ENCODE results near the gene TBC1D22A. TPM values are rescaled to one million over a fixed set of nuclear protein-coding genes. Genes with fewer than 3 reads are reported as not detected.

The TBC1D22A gene
- total RNA-seq, 4 donors from 2014 or later, result 31.2 to 111 (median 41.8) TPM

- no peak for DNase-seq
- TF ChIP-seq EP300 (IDR thresholded peaks at IDR 0.05; ENCODE audit: low read depth) (no peak), POLR2A (IDR thresholded peaks at IDR 0.05) (no peak), POLR2AphosphoS5 (IDR thresholded peaks at IDR 0.05) (no peak)
- no peaks in the 10 kb centered on the region for H3K27me3 ChIP-seq
- intact Hi-C loops (cut with DNase I; ENCODE audit: low total_unique reads), result no loop called here
- in situ Hi-C loops (cut with MboI; ENCODE audit: low pct_ligation_motif_present in 1 of 4, low pct_unique_long_range_greater_than_20kb in 1 of 4, low sequenced_read_pairs in 3 of 4), result no loop called here
- H3K36me3 ChIP-seq, result no peaks in the 10 kb centered on the region
- H3K27ac ChIP-seq, result no peak overlapping the region
- H3K4me3 ChIP-seq, result no peak overlapping the region
- H3K9me3 ChIP-seq, result no peaks in the 10 kb centered on the region
- H3K4me1 ChIP-seq, result no peaks in the 10 kb centered on the region
- 93 to 98% methylated on average over 9 to 14 of the region's 14 CpGs for WGBS, 2 donors (ENCODE audit: low coverage in 1 of 2)
These were observed 321.0 kb downstream of the TBC1D22A start for GRCh38 chr22:47083379-47083986.

- Histone ChIP-seq H3K4me1 (no peaks in the 10 kb centered on the region), H3K4me3 (no peak overlapping the region), H3K9me3 (no peaks in the 10 kb centered on the region), H3K27ac (no peak overlapping the region), H3K36me3 (no peaks in the 10 kb centered on the region), H3K27me3 (no peaks in the 10 kb centered on the region)
- DNase-seq, result no peak
- WGBS, 2 donors (ENCODE audit: low coverage in 1 of 2), result 92% methylated on average over 12 of the region's 12 CpGs; no CpG with 5 or more reads in 1 of the 2 donors
- TF ChIP-seq POLR2AphosphoS5 (IDR thresholded peaks at IDR 0.05) (no peak), POLR2A (IDR thresholded peaks at IDR 0.05) (no peak), EP300 (IDR thresholded peaks at IDR 0.05; ENCODE audit: low read depth) (no peak)
- TF ChIP-seq, protein P1, sequence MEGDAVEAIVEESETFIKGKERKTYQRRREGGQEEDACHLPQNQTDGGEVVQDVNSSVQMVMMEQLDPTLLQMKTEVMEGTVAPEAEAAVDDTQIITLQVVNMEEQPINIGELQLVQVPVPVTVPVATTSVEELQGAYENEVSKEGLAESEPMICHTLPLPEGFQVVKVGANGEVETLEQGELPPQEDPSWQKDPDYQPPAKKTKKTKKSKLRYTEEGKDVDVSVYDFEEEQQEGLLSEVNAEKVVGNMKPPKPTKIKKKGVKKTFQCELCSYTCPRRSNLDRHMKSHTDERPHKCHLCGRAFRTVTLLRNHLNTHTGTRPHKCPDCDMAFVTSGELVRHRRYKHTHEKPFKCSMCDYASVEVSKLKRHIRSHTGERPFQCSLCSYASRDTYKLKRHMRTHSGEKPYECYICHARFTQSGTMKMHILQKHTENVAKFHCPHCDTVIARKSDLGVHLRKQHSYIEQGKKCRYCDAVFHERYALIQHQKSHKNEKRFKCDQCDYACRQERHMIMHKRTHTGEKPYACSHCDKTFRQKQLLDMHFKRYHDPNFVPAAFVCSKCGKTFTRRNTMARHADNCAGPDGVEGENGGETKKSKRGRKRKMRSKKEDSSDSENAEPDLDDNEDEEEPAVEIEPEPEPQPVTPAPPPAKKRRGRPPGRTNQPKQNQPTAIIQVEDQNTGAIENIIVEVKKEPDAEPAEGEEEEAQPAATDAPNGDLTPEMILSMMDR (IDR thresholded peaks at IDR 0.05), result no peak
- in situ Hi-C loops (cut with MboI; ENCODE audit: low pct_ligation_motif_present in 1 of 4, low pct_unique_long_range_greater_than_20kb in 1 of 4, low sequenced_read_pairs in 3 of 4), result no loop called here
- intact Hi-C loops (cut with DNase I; ENCODE audit: low total_unique reads), result no loop called here
These were observed 321.8 kb downstream of the TBC1D22A start for GRCh38 chr22:47084226-47084625.

- no peaks in the 10 kb centered on the region for H3K9me3 ChIP-seq
- peaks cover 0 to 9% (median 6%) of the 10 kb centered on the region in 4 donors for H3K4me1 ChIP-seq
- H3K36me3 ChIP-seq, result no peaks in the 10 kb centered on the region
- H3K4me3 ChIP-seq, result no peak overlapping the region
- H3K27ac ChIP-seq, result no peak overlapping the region
- in situ Hi-C loops (cut with MboI; ENCODE audit: low pct_ligation_motif_present in 1 of 4, low pct_unique_long_range_greater_than_20kb in 1 of 4, low sequenced_read_pairs in 3 of 4) (no loop called here), intact Hi-C loops (cut with DNase I; ENCODE audit: low total_unique reads) (no loop called here)
- no peak for DNase-seq
- TF ChIP-seq EP300 (IDR thresholded peaks at IDR 0.05; ENCODE audit: low read depth) (no peak), POLR2A (IDR thresholded peaks at IDR 0.05) (no peak), POLR2AphosphoS5 (IDR thresholded peaks at IDR 0.05) (no peak)
- TF ChIP-seq, protein P1 (IDR thresholded peaks at IDR 0.05), result no peak
- no peaks in the 10 kb centered on the region for H3K27me3 ChIP-seq
- 92 to 94% methylated on average over 13 to 17 of the region's 17 CpGs for WGBS, 2 donors (ENCODE audit: low coverage in 1 of 2)
These were observed 324.3 kb downstream of the TBC1D22A start for GRCh38 chr22:47086596-47087248.

DNA sequence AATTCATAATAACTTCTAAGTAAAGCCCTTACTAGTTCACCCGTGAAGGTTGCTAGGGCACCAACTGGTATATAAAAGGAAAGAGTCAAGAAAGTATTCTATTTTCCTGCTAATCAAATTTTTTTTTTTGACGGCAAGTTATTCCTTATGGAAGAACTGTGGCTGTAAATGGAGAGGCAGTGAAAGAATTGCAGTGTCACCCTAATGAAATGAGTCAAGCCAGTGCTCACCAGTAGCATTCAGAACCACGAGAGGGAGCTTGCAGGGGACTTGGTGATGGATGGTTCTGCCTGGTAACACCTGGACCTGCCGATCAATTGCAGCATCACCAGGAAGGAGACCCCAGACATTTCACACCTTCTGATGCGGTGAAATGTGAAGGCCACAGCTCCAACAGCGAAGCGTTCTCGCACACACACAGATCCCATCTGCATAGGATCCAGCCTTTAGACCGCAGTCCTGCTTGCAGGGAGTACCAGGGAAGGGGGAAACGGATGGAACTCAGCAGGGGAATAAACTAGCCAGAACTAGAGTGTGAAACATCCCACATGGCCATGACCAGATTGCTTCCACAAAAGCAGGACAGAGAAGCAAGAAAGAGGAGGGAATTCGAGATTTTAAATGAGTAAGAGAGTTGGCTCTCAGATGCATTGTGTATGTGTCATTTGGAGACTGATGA is 326.2 kb downstream of the TBC1D22A start:
- Histone ChIP-seq H3K27ac (no peak overlapping the region), H3K4me3 (no peak overlapping the region), H3K27me3 (no peaks in the 10 kb centered on the region), H3K9me3 (no peaks in the 10 kb centered on the region), H3K36me3 (no peaks in the 10 kb centered on the region), H3K4me1 (peaks cover 0 to 9% (median 6%) of the 10 kb centered on the region in 4 donors)
- DNase-seq, result no peak
- 76 to 80% methylated on average over 6 to 11 of the region's 11 CpGs for WGBS, 2 donors (ENCODE audit: low coverage in 1 of 2)
- TF ChIP-seq POLR2A (IDR thresholded peaks at IDR 0.05) (no peak), POLR2AphosphoS5 (IDR thresholded peaks at IDR 0.05) (no peak), EP300 (IDR thresholded peaks at IDR 0.05; ENCODE audit: low read depth) (no peak)
- TF ChIP-seq, protein P1 (IDR thresholded peaks at IDR 0.05), result no peak
- intact Hi-C loops (cut with DNase I; ENCODE audit: low total_unique reads) (no loop called here), in situ Hi-C loops (cut with MboI; ENCODE audit: low pct_ligation_motif_present in 1 of 4, low pct_unique_long_range_greater_than_20kb in 1 of 4, low sequenced_read_pairs in 3 of 4) (no loop called here)

All from transverse colon (tissue), 4 donors.